Prostate gland (tissue), 2 donors: Measurements from ENCODE around the gene EAF2. TPM values are rescaled to one million over a fixed set of nuclear protein-coding genes. Genes with fewer than 3 reads are reported as not detected.

Experiments used
- DNase-seq: peaks from one replicate; pipeline ENCODE4 v3.0.0-alpha.2; 2019; ENCODE audit warnings: low spot score
- H3K27ac ChIP-seq, 2 donors: fragments of 200-600 bp; sonication (generic); 2 replicates each; pipeline ENCODE4 v1.5.1; 2017 to 2019
- H3K27me3 ChIP-seq: fragments of 200-600 bp; sonication (generic); replicated peaks from 2 replicates; pipeline ENCODE4 v1.5.1; 2019; ENCODE audit not compliant: insufficient read depth
- H3K36me3 ChIP-seq, 2 donors: fragments of 200-600 bp; sonication (generic); 1 replicate in 1 of 2; 2 replicates in 1 of 2; pipeline versions ENCODE4 v1.5.1 to v1.8.1; 2017 to 2019
- H3K4me1 ChIP-seq: fragments of 200-600 bp; sonication (generic); replicated peaks from 2 replicates; pipeline ENCODE4 v1.5.1; 2019
- H3K4me3 ChIP-seq, 2 donors: fragments of 200-600 bp; sonication (generic); 2 replicates each; pipeline ENCODE4 v1.5.1; 2017 to 2019
- H3K9me3 ChIP-seq: fragments of 200-600 bp; sonication (generic); 2 replicates; pipeline ENCODE4 v1.5.1; 2017
- POLR2A ChIP-seq: fragments of 450-650 bp; IDR thresholded peaks from one replicate; pipeline ENCODE4 v1.6.1; 2016; ENCODE audit warnings: antibody characterized with exemption, mild to moderate bottlenecking
- POLR2AphosphoS5 ChIP-seq: sonication (generic); formaldehyde crosslinking; IDR thresholded peaks from one replicate; pipeline ENCODE4 v1.6.1; 2017; ENCODE audit warnings: antibody characterized with exemption
- WGBS: methylation state at CpG from one replicate; pipeline ENCODE4 v1.1.5; 2018; 5-methylcytosine and 5-hydroxymethylcytosine counted together
- intact Hi-C: fragments of 100-400 bp; cut with DNase I; formaldehyde crosslinking; loops from one replicate; pipeline ENCODE4 v1.14.2; 2022
- total RNA-seq, 2 donors: library from RNA; depleted of rRNA; stranded (reverse); fragments of >200 nt; gene quantifications; one replicate each; pipeline ENCODE4 v1.1.0, GENCODE V29; 2016
- TF ChIP-seq, protein P1 (sequence below), 4 experiments: fragments of 200-600 bp in 2 of 4; fragments of 450-650 bp in 2 of 4; sonication (generic) in 2 of 4; IDR thresholded peaks; 1 replicate in 3 of 4; 2 replicates in 1 of 4; pipeline ENCODE4 v1.5.1; 2016 to 2019; ENCODE audit warnings: antibody characterized with exemption in 4 of 4, mild to moderate bottlenecking in 2 of 4, moderate library complexity in 2 of 4

EAF2 gene
- total RNA-seq, 2 donors from 2014 or later = 35.6 to 37.8 TPM

DNA sequence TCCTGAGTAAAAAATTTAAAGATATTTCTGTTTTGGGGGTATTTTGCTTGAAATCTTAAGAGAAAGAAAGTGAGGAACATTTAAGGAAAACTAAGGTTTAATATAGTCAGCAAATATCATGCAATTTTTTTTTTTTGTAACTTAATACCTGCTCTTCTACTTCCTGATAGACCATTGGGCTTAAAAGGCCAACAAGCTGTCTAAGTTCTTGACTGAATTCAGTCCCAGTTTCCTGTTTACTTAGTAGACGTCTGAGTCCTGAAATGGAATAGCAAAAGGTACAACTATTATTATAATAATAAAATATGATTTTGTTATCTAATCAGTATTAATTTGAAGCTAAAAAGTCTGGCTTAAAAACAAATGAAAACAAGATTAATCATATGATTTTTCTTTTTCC is 38.0 kb upstream of the EAF2 start:
- TF ChIP-seq, protein P1, sequence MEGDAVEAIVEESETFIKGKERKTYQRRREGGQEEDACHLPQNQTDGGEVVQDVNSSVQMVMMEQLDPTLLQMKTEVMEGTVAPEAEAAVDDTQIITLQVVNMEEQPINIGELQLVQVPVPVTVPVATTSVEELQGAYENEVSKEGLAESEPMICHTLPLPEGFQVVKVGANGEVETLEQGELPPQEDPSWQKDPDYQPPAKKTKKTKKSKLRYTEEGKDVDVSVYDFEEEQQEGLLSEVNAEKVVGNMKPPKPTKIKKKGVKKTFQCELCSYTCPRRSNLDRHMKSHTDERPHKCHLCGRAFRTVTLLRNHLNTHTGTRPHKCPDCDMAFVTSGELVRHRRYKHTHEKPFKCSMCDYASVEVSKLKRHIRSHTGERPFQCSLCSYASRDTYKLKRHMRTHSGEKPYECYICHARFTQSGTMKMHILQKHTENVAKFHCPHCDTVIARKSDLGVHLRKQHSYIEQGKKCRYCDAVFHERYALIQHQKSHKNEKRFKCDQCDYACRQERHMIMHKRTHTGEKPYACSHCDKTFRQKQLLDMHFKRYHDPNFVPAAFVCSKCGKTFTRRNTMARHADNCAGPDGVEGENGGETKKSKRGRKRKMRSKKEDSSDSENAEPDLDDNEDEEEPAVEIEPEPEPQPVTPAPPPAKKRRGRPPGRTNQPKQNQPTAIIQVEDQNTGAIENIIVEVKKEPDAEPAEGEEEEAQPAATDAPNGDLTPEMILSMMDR (IDR thresholded peaks at IDR 0.05) = no peak
- no peak for TF ChIP-seq POLR2A
- TF ChIP-seq POLR2AphosphoS5 = no peak
- no peak overlapping the region for H3K27ac ChIP-seq
- H3K36me3 ChIP-seq = no peaks in the 10 kb centered on the region
- no peaks in the 10 kb centered on the region for H3K4me1 ChIP-seq
- no peak overlapping the region for H3K4me3 ChIP-seq
- intact Hi-C loops = no loop called here
- 33% methylated on average over 1 of the region's 1 CpG for WGBS
- no peaks in the 10 kb centered on the region for H3K9me3 ChIP-seq
- DNase-seq = no peak
- H3K27me3 ChIP-seq = no peaks in the 10 kb centered on the region

DNA sequence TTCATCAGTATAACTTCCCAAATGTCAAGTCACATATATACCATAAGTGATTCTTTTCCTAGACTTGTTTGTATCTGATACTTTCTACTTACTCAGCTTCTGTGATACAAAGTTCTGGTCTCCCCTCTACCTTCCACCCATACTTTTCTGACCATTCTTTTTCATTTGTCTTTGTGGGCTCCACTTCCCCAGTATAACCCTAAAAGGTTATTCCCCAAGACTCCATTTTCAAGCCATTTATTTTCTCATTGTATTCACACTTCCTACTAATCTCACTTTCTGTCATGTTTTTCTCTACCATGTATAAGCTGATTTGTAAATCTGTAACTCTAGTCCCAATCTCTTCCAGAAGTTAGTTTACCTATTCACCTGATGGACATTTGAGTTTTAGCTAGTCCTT is 34.1 kb upstream of the EAF2 start:
- Histone ChIP-seq H3K9me3 (no peaks in the 10 kb centered on the region), H3K36me3 (no peaks in the 10 kb centered on the region)
- TF ChIP-seq POLR2A (no peak), POLR2AphosphoS5 (no peak)
- TF ChIP-seq, protein P1 (IDR thresholded peaks at IDR 0.05) = no peak

DNA sequence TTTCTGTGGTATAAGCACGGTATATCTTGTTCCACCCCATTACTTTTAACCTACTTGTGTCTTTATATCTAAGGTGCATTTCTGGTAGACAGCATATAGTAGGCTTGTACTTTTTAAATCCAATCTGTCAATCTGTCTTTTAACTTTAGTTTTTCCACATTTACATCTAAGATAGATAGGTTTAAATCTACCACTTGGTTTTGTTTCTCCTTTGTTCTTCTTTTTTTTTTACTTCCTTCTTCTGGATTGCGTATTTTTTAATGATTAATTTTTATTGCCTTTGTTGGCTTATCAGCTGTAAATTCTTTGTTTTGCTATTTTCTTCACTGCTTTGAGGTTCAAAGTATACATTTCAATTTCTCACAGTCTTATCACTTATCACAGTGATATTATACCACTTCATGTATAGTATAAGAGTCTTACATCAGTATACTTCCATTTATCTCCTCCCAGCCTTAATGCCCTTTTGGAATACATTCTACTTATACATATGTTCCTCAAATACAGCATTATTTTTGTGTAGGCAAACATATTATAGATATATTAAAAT is 31.2 kb upstream of the EAF2 start:
- 92% methylated on average over 2 of the region's 2 CpGs for WGBS
- H3K27ac ChIP-seq = no peak overlapping the region
- no peaks in the 10 kb centered on the region for H3K27me3 ChIP-seq
- no peak overlapping the region for H3K4me3 ChIP-seq
- no peaks in the 10 kb centered on the region for H3K9me3 ChIP-seq
- no peak for DNase-seq
- H3K36me3 ChIP-seq = no peaks in the 10 kb centered on the region
- TF ChIP-seq POLR2AphosphoS5 = no peak
- no peak for TF ChIP-seq POLR2A
- TF ChIP-seq, protein P1 (IDR thresholded peaks at IDR 0.05) = no peak
- H3K4me1 ChIP-seq = no peaks in the 10 kb centered on the region
- intact Hi-C loops = no loop called here

More for the DNA sequence above, 34.1 kb upstream of the EAF2 start:
- no peak overlapping the region for H3K4me3 ChIP-seq
- no peak for DNase-seq
- no peaks in the 10 kb centered on the region for H3K27me3 ChIP-seq
- H3K4me1 ChIP-seq = no peaks in the 10 kb centered on the region
- intact Hi-C loops = no loop called here
- no peak overlapping the region for H3K27ac ChIP-seq

DNA sequence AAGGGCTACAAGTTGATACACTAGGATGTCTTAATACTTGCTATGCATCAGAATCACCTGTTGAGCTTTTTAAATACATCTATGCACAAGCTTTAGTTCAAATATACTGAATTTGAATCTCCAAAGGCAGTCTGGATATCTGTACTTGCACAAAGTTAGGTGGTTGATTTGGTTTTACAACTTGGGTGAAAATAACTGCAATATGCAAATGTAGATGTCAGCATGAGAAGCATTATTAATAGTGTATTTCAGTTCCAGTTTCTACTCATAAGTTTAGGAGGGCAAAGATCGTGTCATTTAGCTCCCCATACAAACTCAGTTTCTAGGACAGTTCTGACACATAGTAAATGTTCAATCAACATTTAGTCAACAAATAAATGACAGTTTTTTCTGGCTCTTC is 25.8 kb upstream of the EAF2 start:
- intact Hi-C loops = no loop called here
- Histone ChIP-seq H3K27me3 (no peaks in the 10 kb centered on the region), H3K4me3 (no peak overlapping the region), H3K36me3 (no peaks in the 10 kb centered on the region), H3K9me3 (no peaks in the 10 kb centered on the region), H3K4me1 (no peaks in the 10 kb centered on the region), H3K27ac (no peak overlapping the region)
- WGBS = 0% methylated on average over 1 of the region's 1 CpG
- no peak for DNase-seq
- TF ChIP-seq, protein P1 (IDR thresholded peaks at IDR 0.05) = no peak
- TF ChIP-seq POLR2A (no peak), POLR2AphosphoS5 (no peak)

DNA sequence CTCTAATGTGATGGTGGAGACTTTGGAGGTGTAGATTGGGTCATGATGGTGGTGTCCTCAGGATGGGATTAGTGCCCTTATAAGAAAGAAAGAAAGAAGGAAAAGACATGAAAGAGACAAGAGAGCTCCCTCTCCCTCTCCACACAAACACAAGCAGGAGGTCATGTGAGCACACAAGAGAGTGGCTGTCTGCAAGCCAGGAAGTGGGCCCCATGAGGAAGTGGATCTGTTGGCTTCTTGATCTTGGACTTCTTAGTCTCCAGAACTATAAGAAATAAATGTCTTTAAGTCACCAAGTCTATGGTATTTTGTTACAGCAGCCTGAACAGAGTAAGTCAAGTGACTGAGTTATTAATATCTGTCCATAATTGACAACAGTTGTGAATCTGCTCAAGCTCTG is 17.3 kb upstream of the EAF2 start:
- TF ChIP-seq POLR2AphosphoS5 = no peak
- TF ChIP-seq, protein P1 (IDR thresholded peaks at IDR 0.05) = no peak
- TF ChIP-seq POLR2A = no peak
- H3K9me3 ChIP-seq = no peaks in the 10 kb centered on the region
- H3K36me3 ChIP-seq = peaks cover 0 to 4% of the 10 kb centered on the region in 2 donors
- intact Hi-C loops = no loop called here
- no peaks in the 10 kb centered on the region for H3K4me1 ChIP-seq
- no peak overlapping the region for H3K27ac ChIP-seq
- no peak overlapping the region for H3K4me3 ChIP-seq
- H3K27me3 ChIP-seq = no peaks in the 10 kb centered on the region
- DNase-seq = no peak
